HepG2 (cell line): ENCODE results near the gene GINS3. TPM values are rescaled to one million over a fixed set of nuclear protein-coding genes. Genes with fewer than 3 reads are reported as not detected.

Experiments
- ARID4A ChIP-seq: sonication (generic); formaldehyde crosslinking; IDR thresholded peaks from 2 replicates; pipeline ENCODE4 v1.5.0; 2020; ENCODE audit warnings: mild to moderate bottlenecking, missing genetic modification reagents, borderline replicate concordance
- DR1 ChIP-seq: sonication (generic); formaldehyde crosslinking; IDR thresholded peaks from 2 replicates; pipeline ENCODE4 v1.8.0; 2021; ENCODE audit warnings: mild to moderate bottlenecking, missing genetic modification reagents, inconsistent platforms
- EHMT2 ChIP-seq: fragments of 200-600 bp; sonication (generic); IDR thresholded peaks from 2 replicates; pipeline ENCODE4 v1.7.0; 2017; ENCODE audit warnings: antibody characterized with exemption, low read depth, low read length, borderline replicate concordance
- GATAD1 ChIP-seq: IDR thresholded peaks from 2 replicates; pipeline ENCODE4 v1.6.1; 2016; ENCODE audit warnings: missing genetic modification reagents, missing compliant biosample characterization
- KLF11 ChIP-seq: IDR thresholded peaks from 2 replicates; pipeline ENCODE4 v1.6.1; 2016; ENCODE audit warnings: missing compliant biosample characterization
- MEIS2 ChIP-seq: sonication (generic); formaldehyde crosslinking; IDR thresholded peaks from 2 replicates; pipeline ENCODE4 v1.9.0; 2021; ENCODE audit warnings: mild to moderate bottlenecking, missing genetic modification reagents
- NFIB ChIP-seq: sonication (generic); formaldehyde crosslinking; IDR thresholded peaks from 2 replicates; pipeline ENCODE4 v1.9.0; 2021; ENCODE audit warnings: missing genetic modification reagents, mild to moderate bottlenecking, borderline replicate concordance
- PBX3 ChIP-seq: sonication (generic); formaldehyde crosslinking; IDR thresholded peaks from 2 replicates; pipeline ENCODE4 v1.8.1; 2023; ENCODE audit warnings: missing genetic modification reagents, inconsistent platforms, borderline replicate concordance
- RCOR2 ChIP-seq: IDR thresholded peaks from 2 replicates; pipeline ENCODE4 v1.6.1; 2016; ENCODE audit warnings: missing biosample characterization, missing genetic modification reagents
- RFXAP ChIP-seq: sonication (generic); formaldehyde crosslinking; IDR thresholded peaks from 2 replicates; pipeline ENCODE4 v1.4.0; 2020; ENCODE audit warnings: missing genetic modification reagents, borderline replicate concordance
- SNAI1 ChIP-seq: sonication (generic); formaldehyde crosslinking; IDR thresholded peaks from 2 replicates; pipeline ENCODE4 v1.5.0; 2020; ENCODE audit warnings: mild to moderate bottlenecking, missing genetic modification reagents, borderline replicate concordance
- ZBTB49 ChIP-seq: sonication (generic); formaldehyde crosslinking; IDR thresholded peaks from 2 replicates; pipeline ENCODE4 v1.4.0; 2020; ENCODE audit warnings: missing genetic modification reagents, borderline replicate concordance
- ZEB1 ChIP-seq: IDR thresholded peaks from 2 replicates; pipeline ENCODE4 v1.6.1; 2012; ENCODE audit warnings: mild to moderate bottlenecking, low read depth, inconsistent platforms; ENCODE audit not compliant: insufficient replicate concordance
- ZNF224 ChIP-seq: sonication (generic); formaldehyde crosslinking; IDR thresholded peaks from 2 replicates; pipeline ENCODE4 v1.5.0; 2020; ENCODE audit warnings: mild to moderate bottlenecking, missing genetic modification reagents
- ZNF557 ChIP-seq: sonication (generic); formaldehyde crosslinking; IDR thresholded peaks from 2 replicates; pipeline ENCODE4 v1.4.0; 2020; ENCODE audit warnings: missing genetic modification reagents
- ZNF784 ChIP-seq: sonication (generic); formaldehyde crosslinking; IDR thresholded peaks from 2 replicates; pipeline ENCODE4 v1.5.1; 2020; ENCODE audit warnings: missing genetic modification reagents, mild to moderate bottlenecking, borderline replicate concordance
- ZNF891 ChIP-seq: sonication (generic); formaldehyde crosslinking; IDR thresholded peaks from 2 replicates; pipeline ENCODE4 v1.5.0; 2020; ENCODE audit warnings: mild to moderate bottlenecking, missing genetic modification reagents
- polyA plus RNA-seq, 8 experiments: library from polyadenylated mRNA; depleted of rRNA in 3 of 8; stranded (reverse) in 7 of 8; unstranded in 1 of 8; fragments of >200 nt; fragmentation: Illumina TruSeq in 4 of 8; extraction: Trizol in 4 of 8; gene quantifications; 2 replicates each; pipeline versions ENCODE4 v1.2.1 to v1.2.3, GENCODE V29; 2011 to 2016; ENCODE audit warnings: low read depth in 4 of 8, missing spikeins in 1 of 8, mixed read lengths in 1 of 8; ENCODE audit not compliant: insufficient read depth in 1 of 8
- total RNA-seq, 5 experiments: library from RNA; depleted of rRNA; stranded (reverse); fragments of >200 nt; fragmentation: Illumina TruSeq; extraction: Trizol; gene quantifications; 2 replicates each; pipeline ENCODE4 v1.2.3, GENCODE V29; 2016; ENCODE audit warnings: low read depth in 1 of 5

Gene GINS3
- total and polyA plus RNA-seq, 2 of the 13 experiments (the other 11 are each of a cell fraction or from before 2014, with no cell fraction given), result 6.5 to 19.3 TPM

GRCh38 chr16:58392215-58393137, at the start of gene GINS3 (continued):
- TF ChIP-seq PBX3 (CRISPR knock-in tag) (no peak), SNAI1 (0 out of 2 replicates have a peak, but pooled peaks have one; percentile 39), KLF11 (CRISPR knock-in tag) (peak; percentile 92), ZNF891 (CRISPR knock-in tag) (peak; percentile 99), EHMT2 (no peak; the same call in 1 of the 2 replicates), RCOR2 (CRISPR knock-in tag) (peak; percentile 57; the same call in 1 of the 2 replicates), ARID4A (CRISPR knock-in tag) (peak; percentile 95), RFXAP (CRISPR knock-in tag) (peak; percentile 62; the same call in 1 of the 2 replicates), MEIS2 (peak; percentile 59), GATAD1 (CRISPR knock-in tag) (peak; percentile 96), DR1 (CRISPR knock-in tag) (peak; percentile 81), ZBTB49 (CRISPR knock-in tag) (no peak), ZEB1 (peak; percentile 80), ZNF557 (CRISPR knock-in tag) (peak; percentile 91; the same call in 1 of the 2 replicates), ZNF784 (CRISPR knock-in tag) (peak; percentile 78), ZNF224 (CRISPR knock-in tag) (peak; percentile 90; the same call in 1 of the 2 replicates), NFIB (CRISPR knock-in tag) (no peak)
